SK-N-SH (cell line): ENCODE data around the gene CTU1.

ENCODE experiments used
- CHD2 ChIP-seq: fragments of 150-350 bp; IDR thresholded peaks from 2 replicates; pipeline ENCODE4 v1.6.1; 2018; ENCODE audit warnings: low read length; ENCODE audit not compliant: partially characterized antibody
- CTCF ChIP-seq: fragments of 200-600 bp; sonication (generic); IDR thresholded peaks from 2 replicates; pipeline ENCODE4 v1.6.1; 2017; ENCODE audit warnings: antibody characterized with exemption, mild to moderate bottlenecking, moderate library complexity
- EP300 ChIP-seq, 2 experiments: IDR thresholded peaks; 2 replicates each; pipeline versions ENCODE4 v1.4.0 to v1.6.1; 2012; ENCODE audit warnings: borderline replicate concordance in 1 of 2, low read depth in 1 of 2, low read length in 1 of 2
- EZH2phosphoT487 ChIP-seq: fragments of 200-600 bp; sonication (generic); IDR thresholded peaks from 2 replicates; pipeline ENCODE4 v1.6.1; 2017; ENCODE audit warnings: low read depth, mixed run types, mild to moderate bottlenecking, antibody characterized with exemption, moderate library complexity, borderline replicate concordance
- MAX ChIP-seq: IDR thresholded peaks from 2 replicates; pipeline ENCODE4 v1.4.0; 2012; ENCODE audit warnings: low read depth
- POLR2AphosphoS5 ChIP-seq: IDR thresholded peaks from 2 replicates; pipeline ENCODE4 v1.6.1; 2012; ENCODE audit warnings: low read depth, low read length
- RAD21 ChIP-seq: IDR thresholded peaks from 2 replicates; pipeline ENCODE4 v1.6.1; 2012; ENCODE audit warnings: mild to moderate bottlenecking, low read length
- SMC3 ChIP-seq: IDR thresholded peaks from 2 replicates; pipeline ENCODE4 v1.6.1; 2012; ENCODE audit warnings: low read depth, low read length, improper control_type of control experiment
- USF2 ChIP-seq: fragments of 150-350 bp; IDR thresholded peaks from 2 replicates; pipeline ENCODE4 v1.6.1; 2017; ENCODE audit warnings: antibody characterized with exemption, low read length, low read depth, borderline replicate concordance
- YY1 ChIP-seq: IDR thresholded peaks from 2 replicates; pipeline ENCODE4 v1.4.0; 2012; ENCODE audit warnings: low read depth, mild to moderate bottlenecking

DNA sequence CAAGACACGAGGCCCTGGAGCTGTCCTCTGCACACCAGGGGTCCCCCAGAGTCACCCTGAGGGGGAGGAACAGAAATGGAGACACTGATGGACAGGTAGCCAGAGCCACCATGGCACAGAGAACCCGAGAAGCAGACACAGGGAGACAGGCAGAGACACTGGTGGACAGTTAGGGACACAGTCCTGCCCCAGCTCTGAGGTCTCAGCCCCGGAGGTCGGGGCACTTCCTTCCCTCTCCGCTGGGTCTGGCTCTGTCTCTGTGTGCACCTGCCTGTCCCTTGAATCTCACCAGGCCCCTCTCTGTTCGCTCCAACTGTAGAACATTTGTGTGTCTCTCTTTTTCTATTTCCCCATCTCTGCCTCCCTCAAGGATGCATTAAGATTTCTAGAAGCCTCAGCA is 30.1 kb downstream of the CTU1 start:
- TF ChIP-seq POLR2AphosphoS5 = no peak
- no peak for TF ChIP-seq CTCF
- TF ChIP-seq USF2 = no peak
- no peak for TF ChIP-seq EZH2phosphoT487
- no peak for TF ChIP-seq MAX
- no peak for TF ChIP-seq YY1
- TF ChIP-seq EP300 (IDR thresholded peaks at IDR 0.05; ENCODE audit: borderline replicate concordance in 1 of 2, low read depth in 1 of 2, low read length in 1 of 2) = no peak
- no peak for TF ChIP-seq SMC3
- no peak for TF ChIP-seq RAD21
- TF ChIP-seq CHD2 = no peak
